Inflammatory macrophage treated with lipopolysaccharide for 4 hours (primary cell): ENCODE data around the gene MUC5AC.
"Not testable (repeated sequence)": the region's sequence is repeated elsewhere in the genome, so short reads cannot be mapped to it uniquely, and the experiment has no call there.

ENCODE experiments used
- DNase-seq: peaks from one replicate; pipeline ENCODE4 v3.0.0-alpha.2; 2020

The MUC5AC gene, protein sequence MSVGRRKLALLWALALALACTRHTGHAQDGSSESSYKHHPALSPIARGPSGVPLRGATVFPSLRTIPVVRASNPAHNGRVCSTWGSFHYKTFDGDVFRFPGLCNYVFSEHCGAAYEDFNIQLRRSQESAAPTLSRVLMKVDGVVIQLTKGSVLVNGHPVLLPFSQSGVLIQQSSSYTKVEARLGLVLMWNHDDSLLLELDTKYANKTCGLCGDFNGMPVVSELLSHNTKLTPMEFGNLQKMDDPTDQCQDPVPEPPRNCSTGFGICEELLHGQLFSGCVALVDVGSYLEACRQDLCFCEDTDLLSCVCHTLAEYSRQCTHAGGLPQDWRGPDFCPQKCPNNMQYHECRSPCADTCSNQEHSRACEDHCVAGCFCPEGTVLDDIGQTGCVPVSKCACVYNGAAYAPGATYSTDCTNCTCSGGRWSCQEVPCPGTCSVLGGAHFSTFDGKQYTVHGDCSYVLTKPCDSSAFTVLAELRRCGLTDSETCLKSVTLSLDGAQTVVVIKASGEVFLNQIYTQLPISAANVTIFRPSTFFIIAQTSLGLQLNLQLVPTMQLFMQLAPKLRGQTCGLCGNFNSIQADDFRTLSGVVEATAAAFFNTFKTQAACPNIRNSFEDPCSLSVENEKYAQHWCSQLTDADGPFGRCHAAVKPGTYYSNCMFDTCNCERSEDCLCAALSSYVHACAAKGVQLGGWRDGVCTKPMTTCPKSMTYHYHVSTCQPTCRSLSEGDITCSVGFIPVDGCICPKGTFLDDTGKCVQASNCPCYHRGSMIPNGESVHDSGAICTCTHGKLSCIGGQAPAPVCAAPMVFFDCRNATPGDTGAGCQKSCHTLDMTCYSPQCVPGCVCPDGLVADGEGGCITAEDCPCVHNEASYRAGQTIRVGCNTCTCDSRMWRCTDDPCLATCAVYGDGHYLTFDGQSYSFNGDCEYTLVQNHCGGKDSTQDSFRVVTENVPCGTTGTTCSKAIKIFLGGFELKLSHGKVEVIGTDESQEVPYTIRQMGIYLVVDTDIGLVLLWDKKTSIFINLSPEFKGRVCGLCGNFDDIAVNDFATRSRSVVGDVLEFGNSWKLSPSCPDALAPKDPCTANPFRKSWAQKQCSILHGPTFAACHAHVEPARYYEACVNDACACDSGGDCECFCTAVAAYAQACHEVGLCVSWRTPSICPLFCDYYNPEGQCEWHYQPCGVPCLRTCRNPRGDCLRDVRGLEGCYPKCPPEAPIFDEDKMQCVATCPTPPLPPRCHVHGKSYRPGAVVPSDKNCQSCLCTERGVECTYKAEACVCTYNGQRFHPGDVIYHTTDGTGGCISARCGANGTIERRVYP (N-terminal part only)

DNA sequence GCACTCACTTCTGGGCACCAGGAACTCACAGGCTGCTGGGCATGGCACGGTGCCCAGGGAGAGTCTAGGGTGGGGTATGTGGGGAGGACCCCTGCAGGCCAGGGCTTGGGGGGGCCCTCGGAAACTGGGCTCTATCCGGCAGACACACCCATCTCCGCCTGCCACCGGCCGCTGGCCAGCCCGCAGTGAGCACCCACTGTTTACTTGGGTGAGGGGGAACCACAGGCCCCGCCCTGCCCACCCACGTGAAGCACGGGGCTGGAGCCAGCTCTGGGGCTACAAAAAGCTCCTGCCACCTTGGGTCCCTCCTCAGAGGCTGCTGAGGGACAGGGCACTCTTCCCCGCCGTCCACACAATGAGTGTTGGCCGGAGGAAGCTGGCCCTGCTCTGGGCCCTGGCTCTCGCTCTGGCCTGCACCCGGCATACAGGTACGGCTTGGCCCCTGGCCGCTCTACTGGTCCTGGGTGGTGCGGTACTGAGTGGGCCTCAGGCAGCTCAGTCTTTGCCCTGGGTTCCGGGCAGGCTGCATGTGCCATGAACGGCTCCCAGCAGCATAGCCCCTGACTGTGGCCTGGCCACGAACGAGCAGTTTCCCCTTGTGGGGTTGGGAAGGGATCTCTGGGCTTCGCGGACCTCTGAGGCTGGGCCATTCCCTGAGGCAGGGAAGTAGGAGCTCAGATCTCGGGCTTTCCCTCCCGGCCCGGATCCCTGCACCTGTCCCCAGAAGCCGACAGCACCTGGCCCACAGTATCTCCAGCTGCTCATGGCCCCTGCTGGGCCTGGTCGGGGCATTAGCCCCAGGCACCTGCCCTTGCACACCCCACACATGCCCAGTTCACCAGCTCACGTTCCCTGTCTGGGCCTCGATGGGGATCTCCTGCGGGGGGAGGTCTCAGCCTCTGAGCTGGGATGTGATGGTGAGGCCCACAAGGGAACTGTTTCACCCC is at the start of gene MUC5AC:
TSS of gene MUC5AC (plus strand) at position 309 of the 947 bp plus-strand sequence. CDS start at position 356, 47 bp downstream.
- no peak for DNase-seq

DNA sequence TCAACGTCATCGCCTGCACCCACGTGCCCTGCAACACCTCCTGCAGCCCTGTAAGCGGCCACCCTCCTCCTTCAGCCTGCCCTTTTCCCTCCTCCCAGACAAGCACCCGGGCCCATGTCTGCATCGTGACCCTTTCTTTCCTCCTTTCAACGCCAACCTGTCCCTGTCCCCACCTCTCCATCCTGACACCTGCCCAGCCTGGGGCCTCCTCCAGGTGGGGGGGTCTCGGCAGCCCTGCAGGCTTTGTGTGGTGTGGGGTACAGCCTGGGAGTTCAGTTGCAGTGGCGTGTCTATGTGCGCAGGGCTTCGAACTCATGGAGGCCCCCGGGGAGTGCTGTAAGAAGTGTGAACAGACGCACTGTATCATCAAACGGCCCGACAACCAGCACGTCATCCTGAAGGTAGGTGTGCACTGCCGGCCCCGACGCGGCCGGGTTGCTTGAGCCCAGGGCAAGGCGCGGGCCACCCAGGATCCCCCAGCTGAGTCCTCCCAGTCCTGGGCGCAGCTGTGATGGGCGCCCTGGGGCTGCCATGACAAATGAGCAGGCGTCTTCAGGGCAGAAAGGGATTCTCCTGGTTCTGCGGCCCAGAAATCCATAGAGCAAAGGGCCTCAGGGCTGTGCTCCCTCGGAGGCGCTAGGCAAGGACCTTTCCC is 49.4 kb upstream of the MUC5AC start:
- no peak for DNase-seq

GRCh38 chr11:1109101-1109917 is 48.4 kb upstream of the MUC5AC start:
- no peak for DNase-seq

- DNase-seq: no peak
Observed at GRCh38 chr11:1109918-1110705, 47.6 kb upstream of the MUC5AC start.

DNA sequence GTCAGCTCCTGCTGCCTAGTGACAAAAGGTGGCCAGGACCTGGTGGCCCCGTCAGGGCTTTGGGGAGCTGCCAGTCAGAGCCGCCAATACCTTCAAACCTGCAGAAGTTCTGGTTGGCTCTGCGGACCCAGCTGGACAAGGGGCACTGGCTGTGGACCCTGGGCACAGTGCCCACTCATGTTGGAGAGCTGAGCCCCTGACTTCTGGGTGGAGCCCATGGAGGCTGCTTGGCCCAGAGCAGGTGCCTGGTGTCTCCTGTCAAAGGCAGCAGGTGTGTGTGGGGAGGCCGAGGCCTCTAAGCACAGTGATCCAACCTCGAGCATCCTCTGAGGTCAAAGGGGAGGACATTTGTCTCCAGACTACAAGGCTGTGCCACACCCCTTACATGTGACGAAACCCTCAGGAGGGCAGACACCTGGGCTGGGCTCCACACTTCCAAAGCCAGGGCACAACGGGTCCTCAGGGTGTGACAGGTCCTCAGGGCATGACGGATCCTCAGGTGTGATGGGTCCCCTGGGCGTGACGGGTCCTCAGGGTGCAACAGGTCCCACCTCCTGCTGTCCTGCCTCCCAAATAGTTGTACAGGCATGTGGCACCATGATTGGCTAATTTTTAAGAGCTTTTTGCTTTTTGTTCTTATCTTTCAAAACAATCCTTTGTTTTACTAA is 46.1 kb upstream of the MUC5AC start:
- DNase-seq: no peak

GRCh38 chr11:1112351-1113191 is 45.2 kb upstream of the MUC5AC start:
- DNase-seq: no peak

- DNase-seq: no peak
Observed at GRCh38 chr11:1113405-1114201, 44.1 kb upstream of the MUC5AC start.

GRCh38 chr11:1115292-1115691 is 42.5 kb upstream of the MUC5AC start:
- not testable (repeated sequence) for DNase-seq

GRCh38 chr11:1116104-1116503 is 41.6 kb upstream of the MUC5AC start:
- no peak for DNase-seq

DNA sequence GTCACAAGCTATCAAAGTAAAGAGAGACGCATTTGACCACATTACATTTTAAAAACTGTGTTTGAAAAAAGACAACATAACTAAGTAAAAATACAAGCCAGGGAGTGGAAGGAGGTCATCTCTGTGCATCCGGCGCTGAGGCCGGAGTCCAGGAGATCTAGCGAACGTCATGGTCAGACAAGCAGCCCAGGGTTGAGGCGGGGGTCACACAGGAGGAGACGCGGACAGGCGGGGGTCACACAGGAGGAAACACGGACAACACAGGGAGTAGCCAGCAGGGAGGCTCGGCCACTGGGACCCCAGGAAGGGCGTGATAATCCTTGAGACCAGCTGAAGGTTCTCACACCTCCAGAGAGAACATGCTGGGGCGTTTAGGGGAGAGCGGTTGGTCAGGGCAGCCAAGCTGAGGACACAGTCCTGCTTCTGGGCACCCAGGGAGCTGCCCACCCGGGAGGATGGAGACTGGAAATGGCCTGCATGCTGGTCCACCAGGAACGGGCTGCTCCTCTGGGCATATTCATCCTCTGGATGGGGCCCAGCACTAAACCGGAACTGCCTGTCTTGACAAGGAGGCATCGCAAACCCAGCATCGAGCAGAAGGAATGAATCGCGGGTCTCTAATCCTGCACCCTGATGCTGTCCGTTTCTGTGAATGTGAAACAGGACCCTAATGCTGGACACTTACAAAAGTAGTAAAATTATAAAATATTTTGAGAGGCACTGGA is 40.9 kb upstream of the MUC5AC start:
- no peak for DNase-seq

DNA sequence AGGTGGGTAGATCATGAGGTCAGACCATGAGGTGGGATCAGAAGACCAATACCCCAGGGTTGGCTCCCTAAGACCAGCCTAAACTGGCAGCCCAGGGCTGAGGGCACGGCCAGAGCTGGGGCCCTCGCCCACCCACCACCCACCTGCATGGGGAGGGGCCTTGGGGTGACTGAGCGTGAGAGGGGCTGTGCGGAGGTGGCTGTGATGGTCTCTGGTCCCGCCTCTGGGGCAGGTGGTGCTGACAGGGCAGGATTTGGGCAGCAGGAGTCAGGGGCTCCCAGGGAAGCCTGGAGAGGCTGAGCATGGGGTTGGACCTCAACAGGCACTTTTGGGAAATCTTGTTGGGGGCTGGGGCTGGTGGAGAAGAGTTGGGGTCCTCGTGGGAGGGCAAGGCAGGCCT is 39.8 kb upstream of the MUC5AC start:
- DNase-seq: no peak

- no peak for DNase-seq
Observed at GRCh38 chr11:1118755-1119603, 38.8 kb upstream of the MUC5AC start.

DNA sequence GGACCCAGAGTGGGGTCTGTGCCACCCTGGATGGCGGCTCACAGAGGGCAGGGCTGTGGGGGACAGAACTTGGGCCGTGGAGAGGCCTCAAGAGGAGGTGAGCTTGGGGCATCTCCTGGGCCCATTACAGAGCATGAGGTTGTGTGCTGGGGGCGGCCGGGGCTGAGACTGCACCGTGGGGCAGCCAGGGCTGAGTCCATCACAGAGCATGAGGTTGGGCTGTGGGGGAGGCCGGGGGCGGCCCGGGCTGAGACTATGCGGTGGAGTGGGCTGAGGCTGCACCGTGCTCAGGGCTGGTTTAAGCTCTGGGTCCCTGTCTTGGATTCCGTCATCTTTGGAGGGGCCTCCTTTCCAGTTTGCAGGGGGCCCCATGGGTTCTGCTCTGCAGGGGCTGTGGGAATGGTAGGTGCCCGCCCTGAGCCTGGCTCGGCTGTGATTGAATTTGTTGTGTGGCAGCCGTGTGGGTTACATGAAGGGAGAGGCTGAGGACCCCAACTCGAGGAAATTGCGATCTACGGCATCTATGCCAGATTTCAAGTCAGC is 38.1 kb upstream of the MUC5AC start:
- no peak for DNase-seq

DNA sequence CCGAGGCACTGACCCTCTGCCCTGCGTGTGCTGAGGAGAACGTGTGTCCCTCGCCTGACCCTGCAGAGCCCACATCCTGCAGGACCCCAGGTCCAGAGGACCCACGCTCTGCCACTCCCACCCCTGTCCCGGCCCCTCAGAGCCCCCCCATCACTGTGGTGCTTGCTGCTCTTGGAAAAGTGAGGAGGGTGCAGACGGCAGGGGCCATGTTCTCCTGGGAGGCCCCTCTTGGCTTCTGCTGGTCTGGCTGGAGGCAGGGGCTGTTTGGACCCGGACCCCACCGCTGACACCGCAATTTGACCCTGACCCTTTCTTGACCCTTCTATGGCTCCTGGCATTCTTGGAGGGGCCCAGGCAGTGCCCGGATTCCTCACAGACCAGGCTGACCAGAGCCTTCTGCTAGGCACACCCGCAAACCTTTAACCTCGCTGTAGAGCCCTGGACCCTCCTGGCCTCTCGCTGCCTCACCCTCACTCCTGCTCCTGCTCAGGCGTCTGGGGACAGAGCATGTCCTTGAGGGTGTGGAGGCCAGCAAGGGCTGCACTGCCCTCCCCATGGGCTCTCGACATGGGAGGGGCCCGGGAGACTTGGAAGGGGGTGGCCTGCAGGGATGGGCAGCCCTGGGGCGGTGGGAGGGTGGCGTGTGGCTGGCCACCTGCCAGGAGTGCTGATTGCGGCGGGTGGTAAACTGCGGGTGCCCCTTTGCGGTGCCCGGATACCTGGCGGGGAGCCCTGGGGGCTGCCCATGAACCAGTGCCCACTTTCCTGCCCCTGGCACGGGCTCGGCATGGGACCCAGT is 37.0 kb upstream of the MUC5AC start:
- no peak for DNase-seq
